Measurements from ENCODE around the gene ASB13.

DNA sequence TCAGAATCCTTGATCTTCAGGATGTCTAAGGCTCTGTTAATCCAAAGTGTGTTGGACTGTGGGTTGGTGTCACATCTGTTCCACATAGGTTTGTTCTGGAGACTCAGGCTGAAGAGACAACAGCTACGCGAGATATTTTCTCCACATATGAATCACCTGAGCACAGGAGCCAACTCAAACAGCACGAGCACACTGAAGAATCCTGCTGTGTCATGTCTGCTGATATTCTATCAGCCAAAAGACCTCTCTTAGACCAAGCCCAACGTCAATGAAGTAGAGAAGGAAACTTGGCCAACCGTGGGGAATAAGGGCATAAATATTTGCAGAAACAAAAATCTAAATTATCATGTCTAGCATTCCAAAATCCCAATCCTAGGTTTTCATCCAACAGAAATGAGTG is 15.5 kb upstream of the ASB13 start:
- TF ChIP-seq, protein P1, sequence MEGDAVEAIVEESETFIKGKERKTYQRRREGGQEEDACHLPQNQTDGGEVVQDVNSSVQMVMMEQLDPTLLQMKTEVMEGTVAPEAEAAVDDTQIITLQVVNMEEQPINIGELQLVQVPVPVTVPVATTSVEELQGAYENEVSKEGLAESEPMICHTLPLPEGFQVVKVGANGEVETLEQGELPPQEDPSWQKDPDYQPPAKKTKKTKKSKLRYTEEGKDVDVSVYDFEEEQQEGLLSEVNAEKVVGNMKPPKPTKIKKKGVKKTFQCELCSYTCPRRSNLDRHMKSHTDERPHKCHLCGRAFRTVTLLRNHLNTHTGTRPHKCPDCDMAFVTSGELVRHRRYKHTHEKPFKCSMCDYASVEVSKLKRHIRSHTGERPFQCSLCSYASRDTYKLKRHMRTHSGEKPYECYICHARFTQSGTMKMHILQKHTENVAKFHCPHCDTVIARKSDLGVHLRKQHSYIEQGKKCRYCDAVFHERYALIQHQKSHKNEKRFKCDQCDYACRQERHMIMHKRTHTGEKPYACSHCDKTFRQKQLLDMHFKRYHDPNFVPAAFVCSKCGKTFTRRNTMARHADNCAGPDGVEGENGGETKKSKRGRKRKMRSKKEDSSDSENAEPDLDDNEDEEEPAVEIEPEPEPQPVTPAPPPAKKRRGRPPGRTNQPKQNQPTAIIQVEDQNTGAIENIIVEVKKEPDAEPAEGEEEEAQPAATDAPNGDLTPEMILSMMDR (IDR thresholded peaks at IDR 0.05 in 2 of 3, conservative IDR thresholded peaks at IDR 0.05 in 1 of 3; ENCODE audit: borderline replicate concordance in 1 of 3, insufficient read depth in 1 of 3, low read depth in 2 of 3, low read length in 2 of 3) = no peak
- TF ChIP-seq SRF (IDR thresholded peaks at IDR 0.05; ENCODE audit: low read depth) (no peak), POLR2A (IDR thresholded peaks at IDR 0.05; ENCODE audit: borderline replicate concordance, extremely low read depth, insufficient read depth, insufficient read length) (no peak)

All from HCT116 (cell line).